H1 (cell line): ENCODE measurements around the gene MYRF. TPM values are rescaled to one million over a fixed set of nuclear protein-coding genes. Genes with fewer than 3 reads are reported as not detected.

Experiments used
- BCL11A ChIP-seq, 2 experiments: IDR thresholded peaks; one replicate each; pipeline ENCODE4 v1.6.1; 2011; ENCODE audit warnings: low read depth in 2 of 2, low read length in 2 of 2, mild to moderate bottlenecking in 2 of 2
- POLR2AphosphoS5 ChIP-seq: IDR thresholded peaks from 2 replicates; pipeline ENCODE4 v1.6.1; 2011; ENCODE audit warnings: low read depth, low read length
- SIRT6 ChIP-seq: IDR thresholded peaks from one replicate; pipeline ENCODE4 v1.7.1; 2012; ENCODE audit warnings: low read length, inconsistent platforms
- polyA plus RNA-seq, 7 experiments: library from polyadenylated mRNA; depleted of rRNA in 3 of 7; stranded (reverse) in 5 of 7; unstranded in 2 of 7; fragments of >200 nt in 5 of 7; fragments of 200-250 nt in 2 of 7; gene quantifications; 1 replicate in 5 of 7; 2 replicates in 1 of 7; 4 replicates in 1 of 7; pipeline versions ENCODE4 v1.2.1 to v1.2.3, GENCODE V29; 2011 to 2013; ENCODE audit warnings: missing spikeins in 2 of 7, mixed read lengths in 2 of 7
- total RNA-seq: library from RNA; stranded (reverse); fragmentation: NEBNext Ultra II Directional; extraction: Animal tissue kit (Norgen Biotek cat#: 25700); gene quantifications from 2 replicates; pipeline ENCODE4 v1.2.1, GENCODE V29; 2021
- TF ChIP-seq, protein P1 (sequence below): fragments of 300-600 bp; sonication (generic); IDR thresholded peaks from 2 replicates; pipeline ENCODE4 v1.7.1; 2012; ENCODE audit warnings: low read length, moderate library complexity, mild to moderate bottlenecking, inconsistent platforms; ENCODE audit not compliant: insufficient replicate concordance

MYRF gene
- total and polyA plus RNA-seq, 2 of the 8 experiments (the other 6 are each of a cell fraction or from before 2014, with no cell fraction given) = 6.0 to 6.1 TPM

- TF ChIP-seq, protein P1, sequence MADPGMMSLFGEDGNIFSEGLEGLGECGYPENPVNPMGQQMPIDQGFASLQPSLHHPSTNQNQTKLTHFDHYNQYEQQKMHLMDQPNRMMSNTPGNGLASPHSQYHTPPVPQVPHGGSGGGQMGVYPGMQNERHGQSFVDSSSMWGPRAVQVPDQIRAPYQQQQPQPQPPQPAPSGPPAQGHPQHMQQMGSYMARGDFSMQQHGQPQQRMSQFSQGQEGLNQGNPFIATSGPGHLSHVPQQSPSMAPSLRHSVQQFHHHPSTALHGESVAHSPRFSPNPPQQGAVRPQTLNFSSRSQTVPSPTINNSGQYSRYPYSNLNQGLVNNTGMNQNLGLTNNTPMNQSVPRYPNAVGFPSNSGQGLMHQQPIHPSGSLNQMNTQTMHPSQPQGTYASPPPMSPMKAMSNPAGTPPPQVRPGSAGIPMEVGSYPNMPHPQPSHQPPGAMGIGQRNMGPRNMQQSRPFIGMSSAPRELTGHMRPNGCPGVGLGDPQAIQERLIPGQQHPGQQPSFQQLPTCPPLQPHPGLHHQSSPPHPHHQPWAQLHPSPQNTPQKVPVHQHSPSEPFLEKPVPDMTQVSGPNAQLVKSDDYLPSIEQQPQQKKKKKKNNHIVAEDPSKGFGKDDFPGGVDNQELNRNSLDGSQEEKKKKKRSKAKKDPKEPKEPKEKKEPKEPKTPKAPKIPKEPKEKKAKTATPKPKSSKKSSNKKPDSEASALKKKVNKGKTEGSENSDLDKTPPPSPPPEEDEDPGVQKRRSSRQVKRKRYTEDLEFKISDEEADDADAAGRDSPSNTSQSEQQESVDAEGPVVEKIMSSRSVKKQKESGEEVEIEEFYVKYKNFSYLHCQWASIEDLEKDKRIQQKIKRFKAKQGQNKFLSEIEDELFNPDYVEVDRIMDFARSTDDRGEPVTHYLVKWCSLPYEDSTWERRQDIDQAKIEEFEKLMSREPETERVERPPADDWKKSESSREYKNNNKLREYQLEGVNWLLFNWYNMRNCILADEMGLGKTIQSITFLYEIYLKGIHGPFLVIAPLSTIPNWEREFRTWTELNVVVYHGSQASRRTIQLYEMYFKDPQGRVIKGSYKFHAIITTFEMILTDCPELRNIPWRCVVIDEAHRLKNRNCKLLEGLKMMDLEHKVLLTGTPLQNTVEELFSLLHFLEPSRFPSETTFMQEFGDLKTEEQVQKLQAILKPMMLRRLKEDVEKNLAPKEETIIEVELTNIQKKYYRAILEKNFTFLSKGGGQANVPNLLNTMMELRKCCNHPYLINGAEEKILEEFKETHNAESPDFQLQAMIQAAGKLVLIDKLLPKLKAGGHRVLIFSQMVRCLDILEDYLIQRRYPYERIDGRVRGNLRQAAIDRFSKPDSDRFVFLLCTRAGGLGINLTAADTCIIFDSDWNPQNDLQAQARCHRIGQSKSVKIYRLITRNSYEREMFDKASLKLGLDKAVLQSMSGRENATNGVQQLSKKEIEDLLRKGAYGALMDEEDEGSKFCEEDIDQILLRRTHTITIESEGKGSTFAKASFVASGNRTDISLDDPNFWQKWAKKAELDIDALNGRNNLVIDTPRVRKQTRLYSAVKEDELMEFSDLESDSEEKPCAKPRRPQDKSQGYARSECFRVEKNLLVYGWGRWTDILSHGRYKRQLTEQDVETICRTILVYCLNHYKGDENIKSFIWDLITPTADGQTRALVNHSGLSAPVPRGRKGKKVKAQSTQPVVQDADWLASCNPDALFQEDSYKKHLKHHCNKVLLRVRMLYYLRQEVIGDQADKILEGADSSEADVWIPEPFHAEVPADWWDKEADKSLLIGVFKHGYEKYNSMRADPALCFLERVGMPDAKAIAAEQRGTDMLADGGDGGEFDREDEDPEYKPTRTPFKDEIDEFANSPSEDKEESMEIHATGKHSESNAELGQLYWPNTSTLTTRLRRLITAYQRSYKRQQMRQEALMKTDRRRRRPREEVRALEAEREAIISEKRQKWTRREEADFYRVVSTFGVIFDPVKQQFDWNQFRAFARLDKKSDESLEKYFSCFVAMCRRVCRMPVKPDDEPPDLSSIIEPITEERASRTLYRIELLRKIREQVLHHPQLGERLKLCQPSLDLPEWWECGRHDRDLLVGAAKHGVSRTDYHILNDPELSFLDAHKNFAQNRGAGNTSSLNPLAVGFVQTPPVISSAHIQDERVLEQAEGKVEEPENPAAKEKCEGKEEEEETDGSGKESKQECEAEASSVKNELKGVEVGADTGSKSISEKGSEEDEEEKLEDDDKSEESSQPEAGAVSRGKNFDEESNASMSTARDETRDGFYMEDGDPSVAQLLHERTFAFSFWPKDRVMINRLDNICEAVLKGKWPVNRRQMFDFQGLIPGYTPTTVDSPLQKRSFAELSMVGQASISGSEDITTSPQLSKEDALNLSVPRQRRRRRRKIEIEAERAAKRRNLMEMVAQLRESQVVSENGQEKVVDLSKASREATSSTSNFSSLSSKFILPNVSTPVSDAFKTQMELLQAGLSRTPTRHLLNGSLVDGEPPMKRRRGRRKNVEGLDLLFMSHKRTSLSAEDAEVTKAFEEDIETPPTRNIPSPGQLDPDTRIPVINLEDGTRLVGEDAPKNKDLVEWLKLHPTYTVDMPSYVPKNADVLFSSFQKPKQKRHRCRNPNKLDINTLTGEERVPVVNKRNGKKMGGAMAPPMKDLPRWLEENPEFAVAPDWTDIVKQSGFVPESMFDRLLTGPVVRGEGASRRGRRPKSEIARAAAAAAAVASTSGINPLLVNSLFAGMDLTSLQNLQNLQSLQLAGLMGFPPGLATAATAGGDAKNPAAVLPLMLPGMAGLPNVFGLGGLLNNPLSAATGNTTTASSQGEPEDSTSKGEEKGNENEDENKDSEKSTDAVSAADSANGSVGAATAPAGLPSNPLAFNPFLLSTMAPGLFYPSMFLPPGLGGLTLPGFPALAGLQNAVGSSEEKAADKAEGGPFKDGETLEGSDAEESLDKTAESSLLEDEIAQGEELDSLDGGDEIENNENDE = no peak
- TF ChIP-seq BCL11A (IDR thresholded peaks at IDR 0.05; ENCODE audit: low read depth in 2 of 2, low read length in 2 of 2) (no peak), SIRT6 (no peak), POLR2AphosphoS5 (no peak)
These were observed 29.9 kb downstream of the MYRF start (continued) for GRCh38 chr11:61782299-61782698.
